Measurements from ENCODE around the gene TNFRSF4.

- TF ChIP-seq, protein P1, sequence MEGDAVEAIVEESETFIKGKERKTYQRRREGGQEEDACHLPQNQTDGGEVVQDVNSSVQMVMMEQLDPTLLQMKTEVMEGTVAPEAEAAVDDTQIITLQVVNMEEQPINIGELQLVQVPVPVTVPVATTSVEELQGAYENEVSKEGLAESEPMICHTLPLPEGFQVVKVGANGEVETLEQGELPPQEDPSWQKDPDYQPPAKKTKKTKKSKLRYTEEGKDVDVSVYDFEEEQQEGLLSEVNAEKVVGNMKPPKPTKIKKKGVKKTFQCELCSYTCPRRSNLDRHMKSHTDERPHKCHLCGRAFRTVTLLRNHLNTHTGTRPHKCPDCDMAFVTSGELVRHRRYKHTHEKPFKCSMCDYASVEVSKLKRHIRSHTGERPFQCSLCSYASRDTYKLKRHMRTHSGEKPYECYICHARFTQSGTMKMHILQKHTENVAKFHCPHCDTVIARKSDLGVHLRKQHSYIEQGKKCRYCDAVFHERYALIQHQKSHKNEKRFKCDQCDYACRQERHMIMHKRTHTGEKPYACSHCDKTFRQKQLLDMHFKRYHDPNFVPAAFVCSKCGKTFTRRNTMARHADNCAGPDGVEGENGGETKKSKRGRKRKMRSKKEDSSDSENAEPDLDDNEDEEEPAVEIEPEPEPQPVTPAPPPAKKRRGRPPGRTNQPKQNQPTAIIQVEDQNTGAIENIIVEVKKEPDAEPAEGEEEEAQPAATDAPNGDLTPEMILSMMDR (IDR thresholded peaks at IDR 0.05; ENCODE audit: borderline replicate concordance, extremely low read depth, low read length, poor library complexity, severe bottlenecking) = no peak
- no peak for TF ChIP-seq EZH2 (IDR thresholded peaks at IDR 0.05; ENCODE audit: borderline replicate concordance, low read depth, low read length, severe bottlenecking)
Measured at GRCh38 chr1:1238702-1239178, 24.8 kb upstream of the TNFRSF4 start.

Data from DND-41 (cell line).